Stimulated activated CD8-positive, alpha-beta memory T cell treated with anti-CD3 and anti-CD28 coated beads, Interleukin-12 subunit alpha, Interleukin-12 subunit beta, amount 100 ng/mL, for 4 hours (primary cell): ENCODE results near the gene PLVAP.

Experiments used
- DNase-seq: peaks from one replicate; pipeline ENCODE4 v3.0.0-alpha.2; 2020; ENCODE audit warnings: low read depth

PLVAP gene

GRCh38 chr19:17333611-17334413, 43.3 kb downstream of the PLVAP start:
- DNase-seq: peak; percentile 60

GRCh38 chr19:17332677-17333581, 44.2 kb downstream of the PLVAP start:
- DNase-seq: no peak

GRCh38 chr19:17332360-17332676, 44.8 kb downstream of the PLVAP start:
- DNase-seq: no peak

- DNase-seq: no peak
Measured at GRCh38 chr19:17331045-17331558, 46.0 kb downstream of the PLVAP start.

GRCh38 chr19:17330262-17331044, 46.7 kb downstream of the PLVAP start:
- DNase-seq: no peak

GRCh38 chr19:17329366-17330261, 47.5 kb downstream of the PLVAP start:
- no peak for DNase-seq

GRCh38 chr19:17328517-17329365, 48.4 kb downstream of the PLVAP start:
- peak; percentile 33 for DNase-seq

- peak; percentile 43 for DNase-seq
Measured at GRCh38 chr19:17327654-17328516, 49.3 kb downstream of the PLVAP start.

- no peak for DNase-seq
Measured at GRCh38 chr19:17327068-17327653, 50.0 kb downstream of the PLVAP start.

- DNase-seq: no peak
Measured at GRCh38 chr19:17326595-17326966, 50.6 kb downstream of the PLVAP start.

GRCh38 chr19:17325881-17326594, 51.1 kb downstream of the PLVAP start:
- DNase-seq: no peak

- DNase-seq: no peak
Measured at GRCh38 chr19:17325133-17325532, 52.0 kb downstream of the PLVAP start.

GRCh38 chr19:17324357-17325114, 52.6 kb downstream of the PLVAP start:
- no peak for DNase-seq

- no peak for DNase-seq
Measured at GRCh38 chr19:17323964-17324332, 53.2 kb downstream of the PLVAP start.

GRCh38 chr19:17323300-17323963, 53.7 kb downstream of the PLVAP start:
- DNase-seq: no peak

- no peak for DNase-seq
Measured at GRCh38 chr19:17322854-17323253, 54.3 kb downstream of the PLVAP start.
